Measurements from ENCODE around the gene MACROH2A2. TPM values are rescaled to one million over a fixed set of nuclear protein-coding genes. Genes with fewer than 3 reads are reported as not detected.

MACROH2A2 gene
- total RNA-seq, 3 donors from 2014 or later, result 7.3 to 13.6 (median 8.7) TPM

GRCh38 chr10:70090951-70091350 lies 38.3 kb downstream of the MACROH2A2 start:
- intact Hi-C loops (cut with DNase I, micrococcal nuclease), result no loop called here
- no peak for ATAC-seq
- Histone ChIP-seq H3K4me3 (no peak overlapping the region), H3K36me3 (ENCODE audit: low read depth) (no peaks in the 10 kb centered on the region), H3K4me1 (ENCODE audit: low read depth) (no peaks in the 10 kb centered on the region), H3K9me3 (no peaks in the 10 kb centered on the region)
- DNase-seq, result no peak
- TF ChIP-seq CTCF (IDR thresholded peaks at IDR 0.05), result no peak

GRCh38 chr10:70092389-70092718 lies 39.7 kb downstream of the MACROH2A2 start:
- ATAC-seq, result peak; percentile 33
- Histone ChIP-seq H3K9me3 (no peaks in the 10 kb centered on the region), H3K36me3 (ENCODE audit: low read depth) (no peaks in the 10 kb centered on the region), H3K4me3 (no peak overlapping the region), H3K4me1 (ENCODE audit: low read depth) (no peaks in the 10 kb centered on the region)
- TF ChIP-seq CTCF (IDR thresholded peaks at IDR 0.05), result no peak
- intact Hi-C loops (cut with DNase I, micrococcal nuclease), result no loop called here
- DNase-seq, result no peak

- no peaks in the 10 kb centered on the region for H3K4me1 ChIP-seq (ENCODE audit: low read depth)
- H3K4me3 ChIP-seq, result no peak overlapping the region
- no peaks in the 10 kb centered on the region for H3K9me3 ChIP-seq
- ATAC-seq (peak; percentile 52), DNase-seq (no peak)
- TF ChIP-seq CTCF (IDR thresholded peaks at IDR 0.05), result no peak
- H3K36me3 ChIP-seq (ENCODE audit: low read depth), result no peaks in the 10 kb centered on the region
- intact Hi-C loops (cut with DNase I, micrococcal nuclease), result no loop called here
Measured at GRCh38 chr10:70093335-70093944, 40.8 kb downstream of the MACROH2A2 start.

GRCh38 chr10:70094250-70094649 lies 41.6 kb downstream of the MACROH2A2 start:
- TF ChIP-seq CTCF (IDR thresholded peaks at IDR 0.05), result no peak

GRCh38 chr10:70096016-70096704 lies 43.5 kb downstream of the MACROH2A2 start:
- Histone ChIP-seq H3K36me3 (ENCODE audit: low read depth) (no peaks in the 10 kb centered on the region), H3K9me3 (no peaks in the 10 kb centered on the region), H3K4me3 (no peak overlapping the region), H3K4me1 (ENCODE audit: low read depth) (no peaks in the 10 kb centered on the region)
- no peak for TF ChIP-seq CTCF (IDR thresholded peaks at IDR 0.05)
- DNase-seq (no peak), ATAC-seq (no peak)
- intact Hi-C loops (cut with DNase I, micrococcal nuclease), result no loop called here

More at GRCh38 chr10:70094250-70094649, 41.6 kb downstream of the MACROH2A2 start:
- intact Hi-C loops (cut with DNase I, micrococcal nuclease), result no loop called here
- DNase-seq (no peak), ATAC-seq (no peak)
- no peaks in the 10 kb centered on the region for H3K4me1 ChIP-seq (ENCODE audit: low read depth)
- H3K9me3 ChIP-seq, result no peaks in the 10 kb centered on the region
- H3K4me3 ChIP-seq, result no peak overlapping the region
- H3K36me3 ChIP-seq (ENCODE audit: low read depth), result no peaks in the 10 kb centered on the region

Measured in mucosa of descending colon (tissue), 3 donors.